BLaER1 treated with 17β-estradiol and CSF1 and Interleukin-3, amounts not matched to agents 10 nM and 100 nM (cell line): ENCODE results near the gene ADARB2.
"Not testable (repeated sequence)": the region's sequence is repeated elsewhere in the genome, so short reads cannot be mapped to it uniquely, and the experiment has no call there.

Experiments
- H3K27ac ChIP-seq, 11 experiments: shearing (Covaris generic); formaldehyde crosslinking; 2 replicates each; pipeline ENCODE4 v1.8.1; 2022
- H3K27me3 ChIP-seq, 11 experiments: shearing (Covaris generic); formaldehyde crosslinking; 2 replicates each; pipeline ENCODE4 v1.8.1; 2022
- H3K36me3 ChIP-seq, 11 experiments: shearing (Covaris generic); formaldehyde crosslinking; 2 replicates each; pipeline ENCODE4 v1.8.1; 2022
- H3K4me1 ChIP-seq, 10 experiments: shearing (Covaris generic); formaldehyde crosslinking; 2 replicates each; pipeline ENCODE4 v1.8.1; 2022
- H3K4me2 ChIP-seq, 11 experiments: shearing (Covaris generic); formaldehyde crosslinking; 2 replicates each; pipeline ENCODE4 v1.8.1; 2022
- H3K4me3 ChIP-seq, 10 experiments: shearing (Covaris generic); formaldehyde crosslinking; 2 replicates each; pipeline ENCODE4 v1.8.1; 2022
- H3K9ac ChIP-seq, 11 experiments: shearing (Covaris generic); formaldehyde crosslinking; 2 replicates each; pipeline ENCODE4 v1.8.1; 2022
- H3K9me3 ChIP-seq, 11 experiments: shearing (Covaris generic); formaldehyde crosslinking; replicated peaks in 1 of 11; 2 replicates each; pipeline ENCODE4 v1.8.1; 2022
- H4K20me1 ChIP-seq, 11 experiments: shearing (Covaris generic); formaldehyde crosslinking; 2 replicates each; pipeline ENCODE4 v1.8.1; 2022
- Cebpa-rat ChIP-seq, 11 experiments: shearing (Covaris generic); IDR thresholded peaks; 2 replicates each; pipeline ENCODE4 v1.8.1; 2022

ADARB2 gene

GRCh38 chr10:1402016-1402770 is 335.1 kb downstream of the ADARB2 start:
- H3K27me3 ChIP-seq: no peaks in the 10 kb centered on the region

GRCh38 chr10:1401071-1401965 is 336.0 kb downstream of the ADARB2 start:
- no peak for TF ChIP-seq Cebpa-rat (IDR thresholded peaks at IDR 0.05)
- Histone ChIP-seq H3K4me1 (peaks cover 0 to 16% (median 8%) of the 10 kb centered on the region in 10 experiments; a peak in 9 of 20 replicates), H3K9me3 (peaks cover 0 to 13% (median 0%) of the 10 kb centered on the region in 11 experiments; a peak in 5 of 22 replicates), H3K4me2 (no peak overlapping the region), H3K4me3 (no peak overlapping the region), H3K27ac (no peak overlapping the region), H3K27me3 (no peaks in the 10 kb centered on the region), H3K9ac (no peak overlapping the region), H4K20me1 (no peaks in the 10 kb centered on the region), H3K36me3 (no peaks in the 10 kb centered on the region)

More at GRCh38 chr10:1402016-1402770, 335.1 kb downstream of the ADARB2 start:
- H3K36me3 ChIP-seq: no peaks in the 10 kb centered on the region
- H3K9ac ChIP-seq: no peak overlapping the region
- H3K4me3 ChIP-seq: no peak overlapping the region
- no peak overlapping the region for H3K27ac ChIP-seq
- H3K9me3 ChIP-seq: peaks cover 0 to 17% (median 0%) of the 10 kb centered on the region in 11 experiments; a peak in 5 of 22 replicates
- peaks cover 0 to 16% (median 8%) of the 10 kb centered on the region in 10 experiments; a peak in 9 of 20 replicates for H3K4me1 ChIP-seq
- no peak for TF ChIP-seq Cebpa-rat (IDR thresholded peaks at IDR 0.05)
- no peak overlapping the region for H3K4me2 ChIP-seq
- H4K20me1 ChIP-seq: no peaks in the 10 kb centered on the region

GRCh38 chr10:1400101-1401070 is 336.9 kb downstream of the ADARB2 start:
- Histone ChIP-seq H3K4me1 (peaks cover 0 to 16% (median 8%) of the 10 kb centered on the region in 10 experiments; a peak in 9 of 20 replicates), H3K27ac (no peak overlapping the region), H3K9me3 (0 out of 22 replicates have a peak, but pooled peaks cover 0 to 4% (median 0%) of the 10 kb centered on the region in 11 experiments), H3K4me2 (peak overlapping the region in 6 of 11 experiments; percentile 1 to 54 (median 20); a peak in 5 of 22 replicates), H3K4me3 (no peak overlapping the region), H3K9ac (no peak overlapping the region), H3K36me3 (no peaks in the 10 kb centered on the region), H4K20me1 (no peaks in the 10 kb centered on the region), H3K27me3 (no peaks in the 10 kb centered on the region)
- TF ChIP-seq Cebpa-rat (IDR thresholded peaks at IDR 0.05): no peak

GRCh38 chr10:1399431-1400100 is 337.8 kb downstream of the ADARB2 start:
- Histone ChIP-seq H3K4me1 (peaks cover 0 to 16% (median 8%) of the 10 kb centered on the region in 10 experiments; a peak in 9 of 20 replicates), H4K20me1 (no peaks in the 10 kb centered on the region), H3K36me3 (no peaks in the 10 kb centered on the region), H3K9me3 (no peaks in the 10 kb centered on the region), H3K4me2 (peak overlapping the region in 6 of 11 experiments; percentile 1 to 54 (median 20); a peak in 5 of 22 replicates), H3K9ac (no peak overlapping the region), H3K4me3 (no peak overlapping the region), H3K27ac (no peak overlapping the region), H3K27me3 (no peaks in the 10 kb centered on the region)
- TF ChIP-seq Cebpa-rat (IDR thresholded peaks at IDR 0.05): no peak

GRCh38 chr10:1398626-1399410 is 338.5 kb downstream of the ADARB2 start:
- H3K4me1 ChIP-seq: peaks cover 0 to 16% (median 8%) of the 10 kb centered on the region in 10 experiments; a peak in 9 of 20 replicates
- TF ChIP-seq Cebpa-rat (IDR thresholded peaks at IDR 0.05): no peak
- no peaks in the 10 kb centered on the region for H3K27me3 ChIP-seq
- no peak overlapping the region for H3K4me2 ChIP-seq
- no peak overlapping the region for H3K4me3 ChIP-seq
- H3K9me3 ChIP-seq: no peaks in the 10 kb centered on the region
- no peak overlapping the region for H3K9ac ChIP-seq
- no peak overlapping the region for H3K27ac ChIP-seq
- H4K20me1 ChIP-seq: no peaks in the 10 kb centered on the region
- no peaks in the 10 kb centered on the region for H3K36me3 ChIP-seq

GRCh38 chr10:1398116-1398515 is 339.2 kb downstream of the ADARB2 start:
- not testable (repeated sequence) for H3K27ac ChIP-seq

GRCh38 chr10:1396297-1396635 is 341.1 kb downstream of the ADARB2 start:
- no peak overlapping the region for H3K4me2 ChIP-seq
- no peaks in the 10 kb centered on the region for H3K9me3 ChIP-seq
- no peaks in the 10 kb centered on the region for H4K20me1 ChIP-seq
- H3K9ac ChIP-seq: no peak overlapping the region
- H3K4me1 ChIP-seq: peaks cover 0 to 16% (median 8%) of the 10 kb centered on the region in 10 experiments; a peak in 9 of 20 replicates
- no peak overlapping the region for H3K27ac ChIP-seq
- no peak for TF ChIP-seq Cebpa-rat (IDR thresholded peaks at IDR 0.05)
- no peaks in the 10 kb centered on the region for H3K36me3 ChIP-seq
- no peaks in the 10 kb centered on the region for H3K27me3 ChIP-seq
- no peak overlapping the region for H3K4me3 ChIP-seq

More at GRCh38 chr10:1398116-1398515, 339.2 kb downstream of the ADARB2 start:
- peaks cover 0 to 16% (median 8%) of the 10 kb centered on the region in 10 experiments; a peak in 9 of 20 replicates for H3K4me1 ChIP-seq
- not testable (repeated sequence) for H3K9me3 ChIP-seq, H3K9ac ChIP-seq, H4K20me1 ChIP-seq, H3K36me3 ChIP-seq, H3K4me2 ChIP-seq, H3K27me3 ChIP-seq, H3K4me3 ChIP-seq
